GM12878 (cell line): ENCODE data around the gene HMGB1. TPM values are rescaled to one million over a fixed set of nuclear protein-coding genes. Genes with fewer than 3 reads are reported as not detected.
A peak's percentile ranks its signal among the peaks of the same experiment; 100 is the strongest.

Experiments
- ATAC-seq: fragments of 200-7000 bp; cut with Tn5 transposase; 3 replicates; pipeline ENCODE4 v1.9.1; 2020; ENCODE audit warnings: mild to moderate bottlenecking, moderate library complexity
- BruUV-seq: library from RNA; stranded (reverse); fragments of 400-500 nt; replicated peaks from 2 replicates; lab custom pipeline; 2021; lab: Mats Ljungman, UMichigan
- CTCF ChIA-PET: fragments of 300-600 bp; sonication (Branson Sonifier 250); formaldehyde crosslinking; extraction: SDS; loops from one replicate; lab custom pipeline; 2021; ENCODE audit warnings: inconsistent platforms; lab: Yijun Ruan, JAX
- POLR2A ChIA-PET: fragments of 350-600 bp; formaldehyde crosslinking; extraction: SDS; loops from one replicate; lab custom pipeline; 2021; ENCODE audit warnings: inconsistent platforms; lab: Charles Lee
- RAD21 ChIA-PET: fragments of 300-600 bp; sonication (Branson Sonifier 250); formaldehyde crosslinking; loops from one replicate; lab custom pipeline; 2023; ENCODE audit warnings: antibody characterized with exemption; ENCODE audit not compliant: unreplicated experiment; lab: Charles Lee
- SMC1A ChIA-PET: fragments of 300-600 bp; sonication (Branson Sonifier 250); formaldehyde crosslinking; loops from one replicate; lab custom pipeline; 2023; ENCODE audit not compliant: unreplicated experiment, uncharacterized antibody; lab: Charles Lee
- DNase-seq: peaks from one replicate; pipeline ENCODE4 v3.0.0-alpha.2; 2011; ENCODE audit warnings: low read depth, low spot score
- FAIRE-seq: peaks from 3 replicates; lab custom pipeline; 2011; peaks lifted over from hg19 to GRCh38; lab: Jason Lieb, UNC
- H2AFZ ChIP-seq: 2 replicates; pipeline ENCODE4 v1.6.0; 2011; ENCODE audit warnings: low read depth, low read length, control low read depth; ENCODE audit not compliant: control insufficient read depth
- H3K27ac ChIP-seq: 2 replicates; pipeline ENCODE4 v1.5.1; 2011; ENCODE audit warnings: control low read depth; ENCODE audit not compliant: control insufficient read depth, insufficient read depth
- H3K27me3 ChIP-seq, 2 experiments: replicated peaks in 1 of 2; 2 replicates each; pipeline versions ENCODE4 v1.6.0 to v1.6.1; 2011; ENCODE audit warnings: low read length in 1 of 2; ENCODE audit not compliant: control insufficient read depth in 2 of 2, insufficient read depth in 2 of 2
- H3K36me3 ChIP-seq, 2 experiments: 2 replicates each; pipeline ENCODE4 v1.5.1; 2011; ENCODE audit warnings: low read length in 1 of 2; ENCODE audit not compliant: control insufficient read depth in 2 of 2, insufficient read depth in 2 of 2
- H3K4me1 ChIP-seq: 2 replicates; pipeline ENCODE4 v1.6.1; 2011; ENCODE audit warnings: mild to moderate bottlenecking, low read length, moderate library complexity, mixed read lengths; ENCODE audit not compliant: control insufficient read depth, insufficient read depth
- H3K4me2 ChIP-seq: 2 replicates; pipeline ENCODE4 v1.6.0; 2011; ENCODE audit warnings: control low read depth; ENCODE audit not compliant: control insufficient read depth, insufficient read depth
- H3K4me3 ChIP-seq: fragments of 200-600 bp; sonication (generic); 2 replicates; pipeline ENCODE4 v1.5.1; 2016
- H3K79me2 ChIP-seq: 2 replicates; pipeline ENCODE4 v1.6.0; 2011; ENCODE audit warnings: low read length; ENCODE audit not compliant: control insufficient read depth, insufficient read depth
- H3K9ac ChIP-seq: 2 replicates; pipeline ENCODE4 v1.8.0; 2011; ENCODE audit warnings: low read length, control low read depth, mixed read lengths; ENCODE audit not compliant: control insufficient read depth, insufficient read depth
- H3K9me3 ChIP-seq: replicated peaks from 3 replicates; pipeline ENCODE4 v1.5.1; 2011; ENCODE audit warnings: mild to moderate bottlenecking, low read length; ENCODE audit not compliant: control insufficient read depth, insufficient read depth
- H4K20me1 ChIP-seq: 2 replicates; pipeline ENCODE4 v1.6.0; 2011; ENCODE audit not compliant: control insufficient read depth, insufficient read depth
- ATF7 ChIP-seq: fragments of 450-650 bp; IDR thresholded peaks from 2 replicates; pipeline ENCODE4 v1.6.1; 2016; ENCODE audit warnings: low read depth, mild to moderate bottlenecking
- BRCA1 ChIP-seq: IDR thresholded peaks from 2 replicates; pipeline ENCODE4 v1.6.1; 2011; ENCODE audit warnings: low read depth, low read length, improper control_type of control experiment
- CREM ChIP-seq: IDR thresholded peaks from 2 replicates; pipeline ENCODE4 v1.6.1; 2014; ENCODE audit warnings: antibody characterized with exemption, low read depth
- DPF2 ChIP-seq: fragments of 450-650 bp; IDR thresholded peaks from 2 replicates; pipeline ENCODE4 v1.6.1; 2017; ENCODE audit warnings: mild to moderate bottlenecking
- EED ChIP-seq: sonication (generic); IDR thresholded peaks from 2 replicates; pipeline ENCODE4 v1.6.1; 2016; ENCODE audit warnings: antibody characterized with exemption, low read depth
- EP300 ChIP-seq, 2 experiments: fragments of 150-350 bp in 1 of 2; IDR thresholded peaks; 2 replicates each; pipeline ENCODE4 v1.6.1; 2011 to 2012; ENCODE audit warnings: low read depth in 2 of 2, low read length in 2 of 2, borderline replicate concordance in 1 of 2, improper control_type of control experiment in 1 of 2, inconsistent platforms in 1 of 2; ENCODE audit not compliant: control insufficient read depth in 1 of 2
- ETV6 ChIP-seq, 2 experiments: fragments of 450-650 bp in 1 of 2; IDR thresholded peaks in 1 of 2; conservative IDR thresholded peaks in 1 of 2; 2 replicates each; pipeline ENCODE4 v1.6.1; 2014; ENCODE audit warnings: antibody characterized with exemption in 1 of 2, borderline replicate concordance in 1 of 2, low read depth in 1 of 2, mild to moderate bottlenecking in 1 of 2, moderate library complexity in 1 of 2
- IKZF1 ChIP-seq: fragments of 450-650 bp; conservative IDR thresholded peaks from 2 replicates; pipeline ENCODE4 v1.6.1; 2017; ENCODE audit warnings: antibody characterized with exemption, mild to moderate bottlenecking
- IKZF2 ChIP-seq, 2 experiments: fragments of 450-650 bp; IDR thresholded peaks; 2 replicates each; pipeline ENCODE4 v1.6.1; 2017; ENCODE audit warnings: mild to moderate bottlenecking in 2 of 2, moderate library complexity in 2 of 2
- IRF4 ChIP-seq: IDR thresholded peaks from 2 replicates; pipeline ENCODE4 v1.6.1; 2011; ENCODE audit warnings: low read depth, low read length
- NBN ChIP-seq: fragments of 450-650 bp; IDR thresholded peaks from 2 replicates; pipeline ENCODE4 v1.6.1; 2016
- NFIC ChIP-seq: IDR thresholded peaks from 2 replicates; pipeline ENCODE4 v1.6.1; 2012; ENCODE audit warnings: low read depth, mild to moderate bottlenecking, inconsistent platforms, low read length, moderate library complexity
- NFYB ChIP-seq: IDR thresholded peaks from 2 replicates; pipeline ENCODE4 v1.6.1; 2011; ENCODE audit warnings: low read depth, mild to moderate bottlenecking, low read length, improper control_type of control experiment, moderate library complexity; ENCODE audit not compliant: insufficient read depth
- PRDM15 ChIP-seq: fragments of 450-650 bp; formaldehyde crosslinking; IDR thresholded peaks from 2 replicates; pipeline ENCODE4 v1.4.0; 2020; ENCODE audit warnings: mild to moderate bottlenecking, moderate library complexity
- RELB ChIP-seq: fragments of 450-650 bp; IDR thresholded peaks from 2 replicates; pipeline ENCODE4 v1.6.1; 2017; ENCODE audit warnings: low read depth, mild to moderate bottlenecking, moderate library complexity
- SPI1 ChIP-seq: IDR thresholded peaks from 2 replicates; pipeline ENCODE4 v1.6.1; 2011; ENCODE audit warnings: low read depth, mild to moderate bottlenecking, low read length, moderate library complexity, borderline replicate concordance; ENCODE audit not compliant: insufficient read depth
- TAF1 ChIP-seq: IDR thresholded peaks from 2 replicates; pipeline ENCODE4 v1.6.1; 2011; ENCODE audit warnings: mild to moderate bottlenecking, low read depth, low read length, borderline replicate concordance
- TCF12 ChIP-seq: IDR thresholded peaks from 2 replicates; pipeline ENCODE4 v1.6.1; 2011; ENCODE audit warnings: low read depth, mild to moderate bottlenecking, low read length
- WGBS: methylation state at CpG from one replicate; pipeline ENCODE4 v1.1.6; 2016; ENCODE audit warnings: low lambda C conversion rate; ENCODE audit not compliant: insufficient replicate concordance, insufficient coverage; ENCODE audit errors: missing lambda C conversion rate; 5-methylcytosine and 5-hydroxymethylcytosine counted together
- in situ Hi-C: fragments of 300-500 bp; cut with MboI; formaldehyde crosslinking; loops from 9 replicates; pipeline ENCODE4 v1.14.3; 2018; ENCODE audit warnings: mixed read lengths
- intact Hi-C: fragments of 100-400 bp; cut with micrococcal nuclease; formaldehyde crosslinking; loops from one replicate; pipeline ENCODE4 v1.14.2; 2022; ENCODE audit not compliant: unreplicated experiment
- polyA plus RNA-seq, 11 experiments: library from polyadenylated mRNA; depleted of rRNA in 4 of 11; unstranded in 6 of 11; stranded (reverse) in 5 of 11; fragments of >200 nt; fragmentation: Nextera tagmentation in 4 of 11; fragmentation: Illumina TruSeq in 1 of 11; extraction: Ambion mirVana in 4 of 11; extraction: Trizol in 1 of 11; gene quantifications; 1 replicate in 1 of 11; 2 replicates in 10 of 11; pipeline versions ENCODE4 v1.2.1 to v1.2.3, GENCODE V29; 2011 to 2016; ENCODE audit warnings: inconsistent platforms in 2 of 11, missing spikeins in 2 of 11, low read depth in 1 of 11
- total RNA-seq, 4 experiments: library from RNA; depleted of rRNA in 3 of 4; stranded (reverse); fragments of >200 nt in 3 of 4; fragmentation: Illumina TruSeq in 1 of 4; extraction: Trizol in 1 of 4; gene quantifications; 2 replicates each; pipeline versions ENCODE4 v1.2.1 to v1.2.3, GENCODE V29; 2013 to 2021

Gene HMGB1
- total and polyA plus RNA-seq, 10 of the 15 experiments (the other 5 are each of a cell fraction or from before 2014, with no cell fraction given) = 365 to 2,529 (median 1,396) TPM

GRCh38 chr13:30477346-30478195, 11.8 kb upstream of the HMGB1 start:
- peak; percentile 94 for FAIRE-seq
- H3K4me1 ChIP-seq = peaks cover 6% of the 10 kb centered on the region
- RAD21 ChIA-PET = no interaction called here
- no peaks in the 10 kb centered on the region for H3K9me3 ChIP-seq
- H3K4me3 ChIP-seq = no peak overlapping the region
- no TSS peak for BruUV-seq
- no peaks in the 10 kb centered on the region for H3K79me2 ChIP-seq
- H2AFZ ChIP-seq = no peak overlapping the region
- no peaks in the 10 kb centered on the region for H3K27me3 ChIP-seq
- H3K9ac ChIP-seq = no peak overlapping the region
- in situ Hi-C loops (no loop called here), intact Hi-C loops (no loop called here)
- SMC1A ChIA-PET = interaction anchor here (1.0 kb wide), 1 partner anchor 36 kb away, joined by 4 read pairs; no protein-coding TSS in a partner anchor
- no peak overlapping the region for H3K27ac ChIP-seq
- no peak overlapping the region for H3K4me2 ChIP-seq
- no peaks in the 10 kb centered on the region for H3K36me3 ChIP-seq
- H4K20me1 ChIP-seq = no peaks in the 10 kb centered on the region
- POLR2A ChIA-PET = no interaction called here
- ATAC-seq = peak; percentile 99
- no peak for DNase-seq
- WGBS = 62% methylated on average over 4 of the region's 4 CpGs
- CTCF ChIA-PET = interaction anchor here (1.4 kb wide), 1 partner anchor 10 kb away, joined by 3 read pairs; no protein-coding TSS in a partner anchor
- TF ChIP-seq RELB = peak; percentile 60; the same call in 1 of the 2 replicates
- TF ChIP-seq EED = no peak
- peak in 1 of 2 experiments; percentile 68; a peak in 1 of 4 replicates for TF ChIP-seq EP300 (IDR thresholded peaks at IDR 0.05; ENCODE audit: borderline replicate concordance in 1 of 2, control insufficient read depth in 1 of 2, low read depth in 2 of 2, low read length in 2 of 2)
- peak; percentile 68 to 69; a peak in 3 of 4 replicates for TF ChIP-seq IKZF2 (IDR thresholded peaks at IDR 0.05)
- peak; percentile 39; the same call in 1 of the 2 replicates for TF ChIP-seq NFIC
- TF ChIP-seq NBN = 0 out of 2 replicates have a peak, but pooled peaks have one; percentile 48
- peak; percentile 49 for TF ChIP-seq IKZF1
- no peak for TF ChIP-seq NFYB
- TF ChIP-seq BRCA1 = no peak
- TF ChIP-seq TCF12 = 0 out of 2 replicates have a peak, but pooled peaks have one; percentile 15
- TF ChIP-seq DPF2 = peak; percentile 67
- TF ChIP-seq CREM = 0 out of 2 replicates have a peak, but pooled peaks have one; percentile 32
- peak; percentile 70 for TF ChIP-seq IRF4
- TF ChIP-seq SPI1 = peak; percentile 91
- TF ChIP-seq ETV6 (conservative IDR thresholded peaks at IDR 0.05 in 1 of 2, IDR thresholded peaks at IDR 0.05 in 1 of 2; ENCODE audit: borderline replicate concordance in 1 of 2, low read depth in 1 of 2) = peak in 1 of 2 experiments; percentile 54; a peak in 1 of 4 replicates
- TF ChIP-seq ATF7 = peak; percentile 46; the same call in 1 of the 2 replicates
- TF ChIP-seq TAF1 = no peak
- no peak for TF ChIP-seq PRDM15 (CRISPR knock-in tag)
